ENCODE data around the gene GCN1.

- no peak for TF ChIP-seq CTCF (IDR thresholded peaks at IDR 0.05; ENCODE audit: insufficient read depth, low read length)
- no peak; the same call in 1 of the 2 replicates for TF ChIP-seq POLR2AphosphoS5 (IDR thresholded peaks at IDR 0.05; ENCODE audit: low read depth)
Observed at GRCh38 chr12:120199025-120199424, 4.5 kb upstream of the GCN1 start.

Data from HL-60 (cell line).